ENCODE results near the gene MPST.
A peak's percentile ranks its signal among the peaks of the same experiment; 100 is the strongest.

Gene MPST

DNA sequence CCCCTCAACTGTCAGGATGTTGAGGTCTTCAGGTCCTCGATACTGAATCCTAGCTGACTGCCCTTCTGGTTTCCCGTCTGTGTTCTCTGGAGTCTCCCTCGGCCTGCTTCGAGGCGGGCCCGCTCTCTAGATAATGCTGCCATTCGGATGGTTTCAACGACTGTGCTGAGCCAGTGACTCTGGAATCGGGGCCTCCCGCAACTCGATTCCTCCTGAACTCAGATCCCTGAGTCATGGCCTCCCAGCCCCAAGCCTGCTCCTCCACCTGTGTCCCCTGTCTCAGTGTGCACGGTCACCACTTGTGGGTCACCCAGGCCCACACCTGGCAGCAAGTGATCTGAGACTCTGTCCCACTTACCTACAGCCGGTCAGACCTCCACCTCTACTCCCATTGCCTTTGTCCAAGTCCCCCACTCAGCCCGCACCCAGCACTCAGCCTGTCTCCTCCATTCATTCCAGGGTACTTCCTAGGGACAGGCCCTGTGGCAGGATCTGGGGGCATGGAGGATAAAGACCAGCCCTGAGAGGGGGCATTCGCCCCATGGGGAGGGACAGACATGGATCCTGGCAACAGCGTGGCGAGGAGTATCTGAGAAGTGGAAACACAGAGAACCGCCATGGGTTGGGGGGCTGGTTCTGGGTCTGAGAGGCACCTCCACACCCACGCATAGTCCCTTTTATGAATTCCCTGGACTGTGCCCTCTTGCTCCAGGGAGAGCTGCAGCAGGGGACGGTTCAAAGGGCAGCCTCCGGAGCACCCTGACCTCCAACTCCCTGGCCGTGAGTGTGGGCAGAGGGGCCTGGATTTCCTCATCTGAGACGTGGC lies 14.3 kb downstream of the MPST start:
- H3K4me3 ChIP-seq (replicated peaks; ENCODE audit: low read depth, low read length), result no peak overlapping the region
- TF ChIP-seq, protein P1, sequence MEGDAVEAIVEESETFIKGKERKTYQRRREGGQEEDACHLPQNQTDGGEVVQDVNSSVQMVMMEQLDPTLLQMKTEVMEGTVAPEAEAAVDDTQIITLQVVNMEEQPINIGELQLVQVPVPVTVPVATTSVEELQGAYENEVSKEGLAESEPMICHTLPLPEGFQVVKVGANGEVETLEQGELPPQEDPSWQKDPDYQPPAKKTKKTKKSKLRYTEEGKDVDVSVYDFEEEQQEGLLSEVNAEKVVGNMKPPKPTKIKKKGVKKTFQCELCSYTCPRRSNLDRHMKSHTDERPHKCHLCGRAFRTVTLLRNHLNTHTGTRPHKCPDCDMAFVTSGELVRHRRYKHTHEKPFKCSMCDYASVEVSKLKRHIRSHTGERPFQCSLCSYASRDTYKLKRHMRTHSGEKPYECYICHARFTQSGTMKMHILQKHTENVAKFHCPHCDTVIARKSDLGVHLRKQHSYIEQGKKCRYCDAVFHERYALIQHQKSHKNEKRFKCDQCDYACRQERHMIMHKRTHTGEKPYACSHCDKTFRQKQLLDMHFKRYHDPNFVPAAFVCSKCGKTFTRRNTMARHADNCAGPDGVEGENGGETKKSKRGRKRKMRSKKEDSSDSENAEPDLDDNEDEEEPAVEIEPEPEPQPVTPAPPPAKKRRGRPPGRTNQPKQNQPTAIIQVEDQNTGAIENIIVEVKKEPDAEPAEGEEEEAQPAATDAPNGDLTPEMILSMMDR (IDR thresholded peaks at IDR 0.05; ENCODE audit: low read length, missing control alignments), result no peak
- DNase-seq (ENCODE audit: low read depth), result no peak

DNA sequence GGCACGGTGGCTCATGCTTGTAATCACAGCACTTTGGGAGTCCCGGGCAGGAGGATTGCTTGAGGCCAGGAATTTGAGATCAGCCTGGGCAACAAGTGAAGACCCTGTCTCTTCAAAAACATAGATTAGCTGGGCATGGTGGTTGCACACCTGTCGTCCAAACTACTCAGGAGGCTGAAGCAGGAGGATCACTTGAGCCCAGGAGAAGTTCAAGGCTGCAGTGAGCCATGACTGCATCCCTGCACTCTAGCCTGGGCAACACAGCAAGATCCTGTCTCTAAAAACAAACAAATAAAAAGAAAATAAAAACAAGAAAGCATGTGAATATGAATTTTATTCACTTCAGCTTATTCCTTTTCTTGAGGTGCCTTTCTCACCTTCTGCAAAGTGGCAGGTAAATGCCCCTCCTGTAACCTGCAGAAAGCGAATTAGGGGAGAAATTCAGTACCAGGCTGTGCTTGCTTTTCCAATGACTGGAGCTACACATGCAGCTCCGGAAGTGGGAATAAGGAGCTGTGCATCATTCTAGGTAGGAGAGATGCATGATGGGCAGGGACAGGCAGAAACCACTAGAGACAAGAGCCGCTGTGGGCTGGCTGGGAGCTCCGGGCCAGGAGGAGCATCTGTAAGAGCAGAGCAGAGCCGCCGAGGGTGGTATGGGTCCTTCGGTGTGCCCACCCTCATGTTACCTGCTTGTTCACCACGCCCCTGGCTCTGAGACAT lies 17.3 kb downstream of the MPST start:
- H3K4me3 ChIP-seq (replicated peaks; ENCODE audit: low read depth, low read length), result no peak overlapping the region
- no peak for DNase-seq (ENCODE audit: low read depth)
- TF ChIP-seq, protein P1 (IDR thresholded peaks at IDR 0.05; ENCODE audit: low read length, missing control alignments), result no peak

DNA sequence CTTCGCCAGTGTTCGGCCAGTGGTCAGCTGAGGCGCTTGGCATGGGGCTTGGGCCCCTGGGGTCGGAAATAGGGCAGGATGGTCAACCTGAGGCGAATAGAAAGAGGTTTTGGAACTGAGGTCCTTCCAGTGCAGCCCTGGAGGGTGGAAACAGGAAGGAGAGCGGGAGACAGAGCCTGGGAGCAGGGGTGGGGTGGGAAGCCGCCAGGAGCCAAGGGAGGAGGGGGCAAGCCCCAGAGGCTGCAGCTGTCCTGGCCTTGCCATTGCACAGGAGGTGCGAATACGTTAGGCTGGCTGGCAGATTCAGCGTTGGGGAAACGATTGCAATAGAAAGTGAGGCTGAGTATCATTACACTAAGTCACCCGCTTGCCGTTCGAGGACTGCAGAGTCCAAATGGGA lies 18.1 kb downstream of the MPST start:
- no peak overlapping the region for H3K4me3 ChIP-seq (replicated peaks; ENCODE audit: low read depth, low read length)
- TF ChIP-seq, protein P1 (IDR thresholded peaks at IDR 0.05; ENCODE audit: low read length, missing control alignments), result no peak
- no peak for DNase-seq (ENCODE audit: low read depth)

DNA sequence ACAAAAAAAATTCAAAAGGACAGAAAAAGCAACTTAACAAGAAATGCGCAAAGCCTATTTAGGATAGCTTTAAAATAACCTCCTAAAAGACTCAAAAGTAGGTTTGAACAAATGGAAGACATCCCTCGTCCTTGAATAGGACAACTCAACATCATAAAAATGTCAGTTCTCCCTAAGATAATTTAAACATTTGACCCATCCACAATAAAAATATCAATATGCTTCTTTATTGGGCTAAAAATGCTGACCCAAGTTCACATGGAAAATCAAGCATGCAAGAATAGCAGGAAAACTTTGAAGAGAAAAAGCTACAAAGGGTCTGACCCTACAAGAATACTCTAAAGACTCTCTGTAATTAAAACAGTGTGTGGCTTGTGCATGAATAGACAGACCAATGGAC lies 19.9 kb downstream of the MPST start:
- no peak for DNase-seq (ENCODE audit: low read depth)
- no peak overlapping the region for H3K4me3 ChIP-seq (replicated peaks; ENCODE audit: low read depth, low read length)
- TF ChIP-seq, protein P1 (IDR thresholded peaks at IDR 0.05; ENCODE audit: low read length, missing control alignments), result no peak

- DNase-seq (ENCODE audit: low read depth), result no peak
- no peak overlapping the region for H3K4me3 ChIP-seq (replicated peaks; ENCODE audit: low read depth, low read length)
- TF ChIP-seq, protein P1 (IDR thresholded peaks at IDR 0.05; ENCODE audit: low read length, missing control alignments), result no peak
Observed at GRCh38 chr22:37043209-37043827, 23.8 kb downstream of the MPST start.

DNA sequence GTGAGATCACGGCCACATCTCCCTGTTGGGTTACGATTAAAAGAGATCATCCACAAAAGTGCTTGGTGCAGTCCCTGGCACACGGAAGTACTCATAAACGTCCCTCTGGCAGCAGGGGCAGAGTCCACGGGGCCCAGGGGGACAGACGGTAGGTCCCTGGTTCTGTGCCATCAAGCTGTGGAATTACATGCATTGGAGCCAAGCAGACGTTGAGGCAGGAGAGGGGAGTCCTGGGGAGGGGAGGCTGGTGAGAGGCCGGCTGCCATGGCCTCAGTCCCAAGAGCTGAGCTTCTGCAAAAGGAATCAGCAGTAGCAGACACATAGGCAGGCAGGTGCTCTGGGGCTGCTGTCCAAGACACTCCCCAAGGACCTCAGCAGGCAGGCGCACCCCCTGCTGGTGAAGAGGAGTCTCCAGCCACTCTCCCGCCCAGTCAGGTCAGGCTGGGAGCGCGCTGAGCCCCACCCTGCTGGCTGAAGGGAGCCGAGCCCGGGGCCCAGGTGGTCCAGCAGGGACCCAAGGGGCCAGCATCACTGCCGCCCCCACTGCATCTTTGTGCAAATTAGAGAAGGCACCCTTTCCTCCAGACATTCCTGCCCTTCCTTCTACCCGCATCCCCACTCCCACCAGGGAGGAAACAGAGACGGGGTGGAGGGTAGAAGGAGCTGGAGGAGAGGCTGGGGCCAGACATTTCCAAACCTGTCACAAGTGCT lies 24.4 kb downstream of the MPST start:
- H3K4me3 ChIP-seq (replicated peaks; ENCODE audit: low read depth, low read length), result no peak overlapping the region
- DNase-seq (ENCODE audit: low read depth), result peak; percentile 63
- TF ChIP-seq, protein P1 (IDR thresholded peaks at IDR 0.05; ENCODE audit: low read length, missing control alignments), result peak; percentile 64

Measured in fibroblast of pulmonary artery (primary cell).